ENCODE measurements around the gene DHX36. TPM values are rescaled to one million over a fixed set of nuclear protein-coding genes. Genes with fewer than 3 reads are reported as not detected.

DHX36 gene
- polyA plus RNA-seq, 3 donors, result 4.7 to 31.5 (median 5.7) TPM

- intact Hi-C loops (cut with micrococcal nuclease), result no loop called here
- H3K27ac ChIP-seq (ENCODE audit: low read depth in 1 of 2, low read length in 2 of 2), result no peak overlapping the region
- H3K27me3 Mint-ChIP-seq (ENCODE audit: low read depth in 3 of 3), result no peaks in the 10 kb centered on the region
- H3K4me3 Mint-ChIP-seq, result no peak overlapping the region
- no peaks in the 10 kb centered on the region for H3K79me2 ChIP-seq (ENCODE audit: insufficient read depth, low read length)
- H3K4me1 ChIP-seq (ENCODE audit: control insufficient read depth in 1 of 2, insufficient read depth in 2 of 2, low read length in 2 of 2), result peaks cover under 1 to 2% of the 10 kb centered on the region in 2 donors
- TF ChIP-seq CTCF (IDR thresholded peaks at IDR 0.05), result no peak
- no peak overlapping the region for H3K4me2 ChIP-seq (replicated peaks; ENCODE audit: extremely low read depth, low read length, poor library complexity, severe bottlenecking)
- no peak overlapping the region for H3K9ac ChIP-seq (ENCODE audit: insufficient read depth, low read length, poor library complexity, severe bottlenecking)
- DNase-seq, result no peak
- H3K9me3 Mint-ChIP-seq, result no peaks in the 10 kb centered on the region
- no peak overlapping the region for H3K27ac Mint-ChIP-seq
- WGBS (ENCODE audit: insufficient coverage), result no CpG with 5 or more reads among the region's 1 CpG
- no peaks in the 10 kb centered on the region for H4K20me1 ChIP-seq (ENCODE audit: insufficient read depth, low read length)
- peaks cover 91 to 98% of the 10 kb centered on the region in 2 donors for H3K36me3 ChIP-seq (replicated peaks in 1 of 2; ENCODE audit: control insufficient read depth in 1 of 2, insufficient read depth in 2 of 2, low read length in 2 of 2)
- peaks cover 3% of the 10 kb centered on the region for H3K4me1 Mint-ChIP-seq
- peaks cover 81 to 85% of the 10 kb centered on the region in 2 donors for H3K36me3 Mint-ChIP-seq
- H3K9me3 ChIP-seq (replicated peaks in 1 of 2; ENCODE audit: control insufficient read depth in 1 of 2, insufficient read depth in 1 of 2, low read length in 2 of 2), result no peaks in the 10 kb centered on the region
- H3K4me3 ChIP-seq (replicated peaks in 1 of 3; ENCODE audit: low read depth in 2 of 3, low read length in 3 of 3), result no peak overlapping the region
- H3K27me3 ChIP-seq (ENCODE audit: control insufficient read depth in 2 of 2, insufficient read depth in 2 of 2, low read length in 2 of 2), result no peaks in the 10 kb centered on the region
- H2AFZ ChIP-seq (ENCODE audit: insufficient read depth, low read depth, low read length, poor library complexity, severe bottlenecking), result no peak overlapping the region
These were observed 44.1 kb downstream of the DHX36 start for GRCh38 chr3:154280161-154280560.

DNA sequence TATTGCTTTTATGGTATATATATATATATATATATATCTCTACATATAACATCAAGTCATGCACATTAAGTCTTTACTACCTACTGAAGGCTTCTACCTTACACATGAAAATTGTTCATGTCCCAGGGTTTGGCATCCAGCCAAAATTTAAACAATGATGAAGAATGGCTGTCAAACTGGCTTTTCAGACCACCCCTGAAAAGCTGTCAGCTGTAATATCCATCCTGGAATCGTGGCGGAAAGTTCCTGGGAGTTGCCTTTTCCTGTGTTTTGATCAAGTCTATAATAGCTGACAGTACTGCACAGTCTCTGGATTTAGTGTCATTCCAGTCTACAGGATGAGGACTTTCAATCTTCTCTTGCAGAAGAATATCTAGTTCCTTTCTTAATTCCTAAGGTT is 48.3 kb downstream of the DHX36 start:
- no peak overlapping the region for H3K27ac ChIP-seq (ENCODE audit: low read depth in 1 of 2, low read length in 2 of 2)
- 93% methylated on average over 2 of the region's 2 CpGs for WGBS (ENCODE audit: insufficient coverage)
- Mint-ChIP-seq H3K9me3 (no peaks in the 10 kb centered on the region), H3K36me3 (peaks cover 75 to 83% of the 10 kb centered on the region in 2 donors), H3K27ac (no peak overlapping the region), H3K4me1 (no peaks in the 10 kb centered on the region), H3K4me3 (no peak overlapping the region), H3K27me3 (ENCODE audit: low read depth in 3 of 3) (no peaks in the 10 kb centered on the region)
- no peaks in the 10 kb centered on the region for H3K9me3 ChIP-seq (replicated peaks in 1 of 2; ENCODE audit: control insufficient read depth in 1 of 2, insufficient read depth in 1 of 2, low read length in 2 of 2)
- no peak overlapping the region for H3K9ac ChIP-seq (ENCODE audit: insufficient read depth, low read length, poor library complexity, severe bottlenecking)
- H3K4me1 ChIP-seq (ENCODE audit: control insufficient read depth in 1 of 2, insufficient read depth in 2 of 2, low read length in 2 of 2), result no peaks in the 10 kb centered on the region
- peaks cover 89 to 97% of the 10 kb centered on the region in 2 donors for H3K36me3 ChIP-seq (replicated peaks in 1 of 2; ENCODE audit: control insufficient read depth in 1 of 2, insufficient read depth in 2 of 2, low read length in 2 of 2)
- no peak overlapping the region for H2AFZ ChIP-seq (ENCODE audit: insufficient read depth, low read depth, low read length, poor library complexity, severe bottlenecking)
- TF ChIP-seq CTCF (IDR thresholded peaks at IDR 0.05), result no peak
- no peaks in the 10 kb centered on the region for H3K27me3 ChIP-seq (ENCODE audit: control insufficient read depth in 2 of 2, insufficient read depth in 2 of 2, low read length in 2 of 2)
- H3K4me3 ChIP-seq (replicated peaks in 1 of 3; ENCODE audit: low read depth in 2 of 3, low read length in 3 of 3), result no peak overlapping the region
- H4K20me1 ChIP-seq (ENCODE audit: insufficient read depth, low read length), result no peaks in the 10 kb centered on the region
- no peak for DNase-seq
- no peak overlapping the region for H3K4me2 ChIP-seq (replicated peaks; ENCODE audit: extremely low read depth, low read length, poor library complexity, severe bottlenecking)
- no peaks in the 10 kb centered on the region for H3K79me2 ChIP-seq (ENCODE audit: insufficient read depth, low read length)
- intact Hi-C loops (cut with micrococcal nuclease), result no loop called here

Measured in CD14-positive monocyte (primary cell).